ENCODE data around the gene SCARF2. TPM values are rescaled to one million over a fixed set of nuclear protein-coding genes. Genes with fewer than 3 reads are reported as not detected.
"Not testable (repeated sequence)": the region's sequence is repeated elsewhere in the genome, so short reads cannot be mapped to it uniquely, and the experiment has no call there.

The SCARF2 gene
- total RNA-seq, 2 donors from 2014 or later = 12.8 to 28.6 TPM

DNA sequence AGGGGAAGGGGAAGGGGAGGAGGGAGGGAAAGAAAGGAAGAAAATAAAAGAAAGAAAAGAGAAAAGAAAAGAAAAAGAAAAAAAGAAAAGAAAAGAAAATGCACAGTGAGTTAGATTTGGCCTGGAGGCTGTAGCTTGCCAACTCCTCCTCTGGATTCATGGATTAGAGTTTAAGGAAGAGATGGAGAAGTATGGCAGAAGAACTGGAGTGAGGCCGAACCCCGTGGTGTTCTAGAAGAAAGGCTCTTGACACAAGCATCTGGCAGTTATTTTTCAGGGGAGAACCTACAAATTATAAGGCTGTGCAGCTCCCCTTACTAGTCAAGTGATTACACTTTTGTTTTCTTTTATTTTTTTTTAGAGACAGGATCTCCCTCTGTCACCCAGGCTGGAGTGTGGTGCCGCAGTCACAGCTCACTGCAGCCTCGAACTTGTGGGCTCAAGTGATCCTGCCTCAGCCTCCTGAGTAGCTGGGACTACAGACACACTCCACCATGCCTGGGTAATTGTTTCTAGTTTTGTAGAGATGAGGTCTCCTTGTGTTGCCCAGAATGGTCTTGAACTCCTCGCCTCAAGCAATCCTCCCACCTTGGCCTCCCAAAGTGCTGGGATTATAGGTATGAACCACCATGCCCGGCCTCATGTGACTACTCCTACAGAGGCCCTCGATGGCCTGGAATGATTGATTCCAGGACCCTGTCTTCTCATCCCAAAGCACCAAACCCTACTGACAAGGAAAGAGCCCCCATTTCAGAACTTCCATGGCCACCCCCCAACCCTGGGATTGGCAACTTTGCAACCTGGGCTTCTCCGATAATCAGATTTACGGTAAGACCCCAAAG, 24.2 kb downstream of the SCARF2 start:
- TF ChIP-seq, protein P1, sequence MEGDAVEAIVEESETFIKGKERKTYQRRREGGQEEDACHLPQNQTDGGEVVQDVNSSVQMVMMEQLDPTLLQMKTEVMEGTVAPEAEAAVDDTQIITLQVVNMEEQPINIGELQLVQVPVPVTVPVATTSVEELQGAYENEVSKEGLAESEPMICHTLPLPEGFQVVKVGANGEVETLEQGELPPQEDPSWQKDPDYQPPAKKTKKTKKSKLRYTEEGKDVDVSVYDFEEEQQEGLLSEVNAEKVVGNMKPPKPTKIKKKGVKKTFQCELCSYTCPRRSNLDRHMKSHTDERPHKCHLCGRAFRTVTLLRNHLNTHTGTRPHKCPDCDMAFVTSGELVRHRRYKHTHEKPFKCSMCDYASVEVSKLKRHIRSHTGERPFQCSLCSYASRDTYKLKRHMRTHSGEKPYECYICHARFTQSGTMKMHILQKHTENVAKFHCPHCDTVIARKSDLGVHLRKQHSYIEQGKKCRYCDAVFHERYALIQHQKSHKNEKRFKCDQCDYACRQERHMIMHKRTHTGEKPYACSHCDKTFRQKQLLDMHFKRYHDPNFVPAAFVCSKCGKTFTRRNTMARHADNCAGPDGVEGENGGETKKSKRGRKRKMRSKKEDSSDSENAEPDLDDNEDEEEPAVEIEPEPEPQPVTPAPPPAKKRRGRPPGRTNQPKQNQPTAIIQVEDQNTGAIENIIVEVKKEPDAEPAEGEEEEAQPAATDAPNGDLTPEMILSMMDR (IDR thresholded peaks at IDR 0.05) = no peak
- TF ChIP-seq POLR2A (IDR thresholded peaks at IDR 0.05) (no peak), POLR2AphosphoS5 (IDR thresholded peaks at IDR 0.05) (no peak)
- no peak for DNase-seq (ENCODE audit: low spot score)
- Histone ChIP-seq H3K4me1 (replicated peaks) (no peaks in the 10 kb centered on the region), H3K27me3 (replicated peaks; ENCODE audit: insufficient read depth) (no peaks in the 10 kb centered on the region), H3K4me3 (no peak overlapping the region), H3K9me3 (no peaks in the 10 kb centered on the region), H3K36me3 (no peaks in the 10 kb centered on the region), H3K27ac (no peak overlapping the region)
- 92% methylated on average over 9 of the region's 9 CpGs for WGBS
- intact Hi-C loops (cut with DNase I) = loop anchor here (10.0 kb wide), 1 partner anchor 281 kb away; no protein-coding TSS in a partner anchor

DNA sequence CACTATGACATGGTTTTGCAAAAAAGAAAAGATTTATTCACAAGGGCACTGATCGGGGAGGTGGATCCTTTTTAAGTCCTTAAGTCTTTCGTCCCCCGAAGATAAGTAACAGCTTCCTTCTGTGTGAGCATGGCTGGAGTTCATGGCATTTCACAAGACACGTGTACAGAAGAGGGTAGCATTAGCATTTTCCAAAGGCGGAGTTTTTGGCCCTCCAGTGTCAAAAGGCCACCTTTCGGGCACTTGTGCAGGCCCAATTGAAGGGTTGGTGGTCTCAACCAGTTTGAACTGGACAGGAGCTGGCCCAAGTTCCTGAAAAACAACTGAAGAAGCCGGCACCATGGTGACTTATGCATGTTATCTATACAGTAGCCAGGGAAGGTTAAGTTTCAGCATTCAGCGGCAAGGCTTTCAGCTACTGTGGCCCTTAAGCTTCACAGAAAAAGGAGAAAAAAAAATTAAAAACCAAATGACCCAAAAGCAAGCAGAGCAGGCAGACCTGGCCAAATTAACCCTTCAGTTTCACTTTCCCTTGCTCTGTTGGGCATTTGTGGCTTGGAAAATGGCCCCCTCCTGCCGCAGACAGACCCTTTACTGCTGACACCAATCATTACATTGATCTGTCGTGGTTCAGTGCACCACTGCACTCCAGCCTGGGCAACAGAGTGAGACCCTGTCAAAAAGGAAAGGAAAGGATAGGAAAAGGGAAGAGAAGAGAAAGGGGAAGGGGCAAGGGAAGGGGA, 25.0 kb downstream of the SCARF2 start:
- TF ChIP-seq, protein P1 (IDR thresholded peaks at IDR 0.05) = no peak
- intact Hi-C loops (cut with DNase I) = loop anchor here (10.0 kb wide), 1 partner anchor 282 kb away; no protein-coding TSS in a partner anchor
- 67% methylated on average over 10 of the region's 10 CpGs for WGBS

DNA sequence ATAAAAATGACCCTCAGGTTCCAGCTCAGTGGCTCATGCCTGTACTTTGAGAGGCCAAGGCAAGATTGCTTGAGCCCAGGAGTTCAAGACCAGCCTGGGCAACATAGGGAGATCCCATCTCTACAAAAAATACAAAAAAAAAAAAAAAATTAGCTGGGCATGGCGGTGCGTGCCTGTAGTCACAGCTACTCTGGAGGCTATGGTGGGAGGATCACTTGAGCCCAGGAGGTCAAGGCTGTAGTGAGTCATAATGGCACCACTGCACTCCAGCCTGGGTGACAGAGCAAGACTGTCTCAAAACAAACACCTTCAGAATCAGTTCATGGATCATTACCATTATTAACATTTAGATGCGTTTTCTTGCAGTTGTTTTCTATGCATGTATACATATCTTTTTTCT, 28.2 kb downstream of the SCARF2 start:
- H3K27me3 ChIP-seq (replicated peaks; ENCODE audit: insufficient read depth); H3K9me3 ChIP-seq; H3K36me3 ChIP-seq; H3K27ac ChIP-seq; H3K4me3 ChIP-seq; intact Hi-C loops (cut with DNase I); DNase-seq (ENCODE audit: low spot score); H3K4me1 ChIP-seq (replicated peaks): not testable (repeated sequence)
- 93% methylated on average over 3 of the region's 3 CpGs for WGBS

More for the DNA sequence above, 25.0 kb downstream of the SCARF2 start:
- DNase-seq (ENCODE audit: low spot score) = no peak
- Histone ChIP-seq H3K27me3 (replicated peaks; ENCODE audit: insufficient read depth) (no peaks in the 10 kb centered on the region), H3K36me3 (no peaks in the 10 kb centered on the region), H3K4me3 (no peak overlapping the region), H3K27ac (no peak overlapping the region), H3K4me1 (replicated peaks) (no peaks in the 10 kb centered on the region), H3K9me3 (no peaks in the 10 kb centered on the region)

DNA sequence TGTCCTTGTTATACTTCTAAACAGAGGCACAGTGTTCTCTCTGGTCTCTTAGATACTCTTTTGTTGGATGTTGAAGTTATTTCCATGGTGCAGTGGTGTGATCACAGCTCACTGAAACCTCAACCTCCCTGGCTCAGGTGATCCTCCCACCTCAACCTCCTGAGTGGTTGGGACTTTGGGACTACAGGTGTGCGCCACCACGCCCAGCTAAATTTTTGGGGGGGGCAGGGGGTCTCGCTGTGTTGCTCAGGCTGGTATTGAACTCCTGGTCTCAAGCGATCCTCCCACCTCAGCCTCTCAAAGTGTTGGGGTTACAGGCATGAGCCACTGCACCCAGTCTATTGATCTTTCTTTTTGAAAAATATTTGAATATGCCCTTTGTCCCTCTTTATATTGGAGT, 28.7 kb downstream of the SCARF2 start:
- Histone ChIP-seq H3K9me3 (no peaks in the 10 kb centered on the region), H3K4me3 (no peak overlapping the region), H3K4me1 (replicated peaks) (no peaks in the 10 kb centered on the region), H3K27me3 (replicated peaks; ENCODE audit: insufficient read depth) (no peaks in the 10 kb centered on the region), H3K36me3 (no peaks in the 10 kb centered on the region), H3K27ac (no peak overlapping the region)
- intact Hi-C loops (cut with DNase I) = no loop called here
- DNase-seq (ENCODE audit: low spot score) = no peak
- TF ChIP-seq POLR2AphosphoS5 (IDR thresholded peaks at IDR 0.05) = no peak
- TF ChIP-seq, protein P1 (IDR thresholded peaks at IDR 0.05) = no peak
- WGBS = 94% methylated on average over 4 of the region's 4 CpGs

DNA sequence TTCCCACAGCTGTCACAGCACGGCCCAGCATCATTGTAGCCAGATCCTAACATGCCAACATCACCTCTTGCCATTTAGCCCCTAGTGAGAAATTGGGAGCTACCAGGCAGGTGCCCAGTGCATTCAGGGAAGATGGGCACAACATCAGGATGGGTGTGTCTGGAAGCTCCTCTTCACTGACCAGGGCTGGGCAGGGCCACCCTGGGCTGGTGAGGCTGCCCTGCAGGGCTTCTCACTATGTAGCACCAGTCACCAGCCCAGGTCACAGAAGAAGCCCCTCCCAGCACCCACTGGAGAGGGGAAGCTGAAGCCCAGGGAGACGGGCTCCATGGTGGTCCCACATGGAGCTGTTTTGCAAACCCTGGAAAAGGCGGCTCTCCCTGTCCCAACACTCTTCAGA, 29.8 kb downstream of the SCARF2 start:
- no peaks in the 10 kb centered on the region for H3K4me1 ChIP-seq (replicated peaks)
- no peak overlapping the region for H3K4me3 ChIP-seq
- no peak for DNase-seq (ENCODE audit: low spot score)
- no peaks in the 10 kb centered on the region for H3K9me3 ChIP-seq
- TF ChIP-seq POLR2AphosphoS5 (IDR thresholded peaks at IDR 0.05) (no peak), POLR2A (IDR thresholded peaks at IDR 0.05) (no peak)
- TF ChIP-seq, protein P1 (IDR thresholded peaks at IDR 0.05) = no peak
- 89% methylated on average over 3 of the region's 3 CpGs for WGBS
- no peak overlapping the region for H3K27ac ChIP-seq
- intact Hi-C loops (cut with DNase I) = no loop called here
- no peaks in the 10 kb centered on the region for H3K36me3 ChIP-seq
- H3K27me3 ChIP-seq (replicated peaks; ENCODE audit: insufficient read depth) = no peaks in the 10 kb centered on the region

Measured in prostate gland (tissue), 2 donors.